HG03442 (cell line): ENCODE results near the gene AMZ1.
"Not testable (repeated sequence)": the region's sequence is repeated elsewhere in the genome, so short reads cannot be mapped to it uniquely, and the experiment has no call there.

ENCODE experiments used
- ATAC-seq: cut with Tn5 transposase; IDR thresholded peaks from one replicate; pipeline ENCODE4 v1.9.1; 2021; ENCODE audit warnings: mild to moderate bottlenecking, moderate library complexity; ENCODE audit not compliant: unreplicated experiment

The AMZ1 gene

GRCh38 chr7:2710286-2710655 is 22.3 kb downstream of the AMZ1 start:
- peak; percentile 44 for ATAC-seq

- peak; percentile 36 for ATAC-seq
Observed at GRCh38 chr7:2710901-2711551, 23.0 kb downstream of the AMZ1 start.

- no peak for ATAC-seq
Observed at GRCh38 chr7:2711895-2712675, 24.1 kb downstream of the AMZ1 start.

GRCh38 chr7:2713370-2713769 is 25.4 kb downstream of the AMZ1 start:
- no peak for ATAC-seq

- ATAC-seq: no peak
Observed at GRCh38 chr7:2713978-2714377, 26.0 kb downstream of the AMZ1 start.

- ATAC-seq: no peak
Observed at GRCh38 chr7:2714636-2715035, 26.6 kb downstream of the AMZ1 start.

GRCh38 chr7:2715341-2716231 is 27.6 kb downstream of the AMZ1 start:
- ATAC-seq: no peak

- ATAC-seq: no peak
Observed at GRCh38 chr7:2716488-2716887, 28.5 kb downstream of the AMZ1 start.

- ATAC-seq: no peak
Observed at GRCh38 chr7:2716906-2717292, 28.9 kb downstream of the AMZ1 start.

GRCh38 chr7:2717293-2718261 is 29.6 kb downstream of the AMZ1 start:
- no peak for ATAC-seq

- ATAC-seq: no peak
Observed at GRCh38 chr7:2718296-2718965, 30.4 kb downstream of the AMZ1 start.

GRCh38 chr7:2719007-2719406 is 31.0 kb downstream of the AMZ1 start:
- ATAC-seq: no peak

- no peak for ATAC-seq
Observed at GRCh38 chr7:2720024-2720423, 32.0 kb downstream of the AMZ1 start.

GRCh38 chr7:2721842-2722241 is 33.8 kb downstream of the AMZ1 start:
- no peak for ATAC-seq

GRCh38 chr7:2722591-2722990 is 34.6 kb downstream of the AMZ1 start:
- ATAC-seq: no peak

GRCh38 chr7:2723138-2723850 is 35.3 kb downstream of the AMZ1 start:
- no peak for ATAC-seq

- not testable (repeated sequence) for ATAC-seq
Observed at GRCh38 chr7:2724036-2724435, 36.0 kb downstream of the AMZ1 start.

GRCh38 chr7:2724453-2725177 is 36.6 kb downstream of the AMZ1 start:
- no peak for ATAC-seq
